IMR-90 (cell line): ENCODE measurements around the gene PIGN. TPM values are rescaled to one million over a fixed set of nuclear protein-coding genes. Genes with fewer than 3 reads are reported as not detected.

Source experiments
- ATAC-seq: fragments of 200-7000 bp; cut with Tn5 transposase; 2 replicates; pipeline ENCODE4 v1.9.1; 2020; ENCODE audit warnings: low read depth, mild to moderate bottlenecking, moderate library complexity
- BruUV-seq: library from RNA; stranded (reverse); fragments of 400-500 nt; replicated peaks from 2 replicates; lab custom pipeline; 2021; lab: Mats Ljungman, UMichigan
- CTCF ChIA-PET: fragments of 300-600 bp; formaldehyde crosslinking; extraction: SDS; loops from one replicate; lab custom pipeline; 2021; ENCODE audit warnings: antibody characterized with exemption; lab: Yijun Ruan, JAX
- POLR2A ChIA-PET: fragments of 300-600 bp; sonication (Branson Sonifier 250); formaldehyde crosslinking; loops from one replicate; lab custom pipeline; 2022; ENCODE audit warnings: antibody characterized with exemption; ENCODE audit not compliant: unreplicated experiment; lab: Charles Lee
- DNase-seq: peaks from one replicate; pipeline ENCODE4 v3.0.0; 2013
- H2AFZ ChIP-seq: replicated peaks from 2 replicates; pipeline ENCODE3; 2013; ENCODE audit warnings: low read length, mild to moderate bottlenecking; ENCODE audit not compliant: poor library complexity
- H2AK5ac ChIP-seq: 2 replicates; pipeline ENCODE4 v1.6.1; 2013; ENCODE audit warnings: low read depth, low read length, inconsistent platforms
- H2AK9ac ChIP-seq: replicated peaks from 2 replicates; pipeline ENCODE3; 2013; ENCODE audit warnings: mild to moderate bottlenecking, low read depth, low read length, moderate library complexity; ENCODE audit not compliant: poor library complexity
- H2BK120ac ChIP-seq: 2 replicates; pipeline ENCODE4 v1.6.1; 2013; ENCODE audit warnings: low read depth, low read length, inconsistent platforms
- H2BK15ac ChIP-seq: 3 replicates; pipeline ENCODE4 v1.6.1; 2013; ENCODE audit warnings: low read depth, low read length, inconsistent platforms
- H2BK20ac ChIP-seq: 2 replicates; pipeline ENCODE4 v1.6.1; 2013; ENCODE audit warnings: low read depth, mild to moderate bottlenecking, inconsistent platforms, low read length, moderate library complexity
- H2BK5ac ChIP-seq: 2 replicates; pipeline ENCODE4 v1.6.1; 2013; ENCODE audit warnings: mild to moderate bottlenecking, low read depth, low read length, inconsistent platforms; ENCODE audit not compliant: poor library complexity, severe bottlenecking
- H3K14ac ChIP-seq: replicated peaks from 2 replicates; pipeline ENCODE4 v1.6.1; 2013; ENCODE audit warnings: low read depth, low read length, inconsistent platforms
- H3K18ac ChIP-seq: 2 replicates; pipeline ENCODE4 v1.6.1; 2013; ENCODE audit warnings: low read depth, low read length, control low read depth
- H3K23ac ChIP-seq: 2 replicates; pipeline ENCODE4 v1.6.1; 2013; ENCODE audit warnings: low read depth, low read length, inconsistent platforms
- H3K27ac ChIP-seq: 2 replicates; pipeline ENCODE4 v1.5.1; 2013; ENCODE audit warnings: mild to moderate bottlenecking, control low read depth, low read length; ENCODE audit not compliant: insufficient read depth
- H3K27me3 ChIP-seq: 2 replicates; pipeline ENCODE4 v1.6.1; 2013; ENCODE audit warnings: low read length; ENCODE audit not compliant: control insufficient read depth, insufficient read depth
- H3K36me3 ChIP-seq: 2 replicates; pipeline ENCODE4 v1.6.1; 2013; ENCODE audit warnings: low read length, mixed read lengths; ENCODE audit not compliant: control insufficient read depth, insufficient read depth
- H3K4ac ChIP-seq: 2 replicates; pipeline ENCODE4 v1.6.1; 2013; ENCODE audit warnings: low read depth, low read length, inconsistent platforms
- H3K4me1 ChIP-seq: 2 replicates; pipeline ENCODE4 v1.6.1; 2013; ENCODE audit warnings: low read length, mixed read lengths; ENCODE audit not compliant: control insufficient read depth, insufficient read depth
- H3K4me2 ChIP-seq: 2 replicates; pipeline ENCODE4 v1.6.1; 2013; ENCODE audit warnings: low read depth, mild to moderate bottlenecking, control low read depth, low read length, moderate library complexity
- H3K4me3 ChIP-seq: 2 replicates; pipeline ENCODE4 v1.5.1; 2013; ENCODE audit warnings: low read depth, mild to moderate bottlenecking, control low read depth, low read length, moderate library complexity; ENCODE audit not compliant: insufficient read depth
- H3K56ac ChIP-seq: 2 replicates; pipeline ENCODE4 v1.6.1; 2013; ENCODE audit warnings: low read length, inconsistent platforms; ENCODE audit not compliant: insufficient read depth; ENCODE audit errors: extremely low read depth
- H3K79me1 ChIP-seq, 2 experiments: 2 replicates each; pipeline ENCODE4 v1.6.1; 2013; ENCODE audit warnings: low read length in 2 of 2, inconsistent platforms in 1 of 2, low read depth in 1 of 2
- H3K9ac ChIP-seq: 2 replicates; pipeline ENCODE4 v1.6.1; 2013; ENCODE audit warnings: low read depth, low read length, control low read depth
- H3K9me1 ChIP-seq: 2 replicates; pipeline ENCODE4 v1.6.1; 2013; ENCODE audit warnings: low read length, inconsistent platforms; ENCODE audit not compliant: insufficient read depth
- H3K9me3 ChIP-seq: 2 replicates; pipeline ENCODE4 v1.6.1; 2013; ENCODE audit warnings: low read length; ENCODE audit not compliant: control insufficient read depth, insufficient read depth
- H4K20me1 ChIP-seq: 2 replicates; pipeline ENCODE4 v1.6.1; 2013; ENCODE audit warnings: low read length, inconsistent platforms; ENCODE audit not compliant: insufficient read depth
- H4K5ac ChIP-seq: 2 replicates; pipeline ENCODE4 v1.6.1; 2013; ENCODE audit warnings: mild to moderate bottlenecking, low read depth, low read length, control low read depth
- H4K8ac ChIP-seq, 2 experiments: 2 replicates each; pipeline ENCODE4 v1.6.1; 2013; ENCODE audit warnings: low read depth in 2 of 2, low read length in 2 of 2, control low read depth in 1 of 2, inconsistent platforms in 1 of 2
- H4K91ac ChIP-seq: 2 replicates; pipeline ENCODE4 v1.6.1; 2013; ENCODE audit warnings: low read depth, low read length, inconsistent platforms; ENCODE audit not compliant: insufficient read depth
- CEBPB ChIP-seq: IDR thresholded peaks from 2 replicates; pipeline ENCODE4 v1.6.1; 2012; ENCODE audit warnings: low read depth, low read length, improper control_type of control experiment
- MAFK ChIP-seq: IDR thresholded peaks from 2 replicates; pipeline ENCODE4 v1.6.1; 2012; ENCODE audit warnings: low read depth, low read length, improper control_type of control experiment
- WGBS, 2 experiments: methylation state at CpG; one replicate each; pipeline versions ENCODE4 v1.1.5 to v1.1.7; 2013; ENCODE audit warnings: missing lambda C conversion rate in 2 of 2; ENCODE audit not compliant: insufficient read length in 1 of 2; ENCODE audit errors: extremely low coverage in 2 of 2; 5-methylcytosine and 5-hydroxymethylcytosine counted together
- dilution Hi-C: fragments of 300-500 bp; cut with HindIII; formaldehyde crosslinking; loops from one replicate; pipeline ENCODE4 v1.14.3; 2018; ENCODE audit warnings: low sequenced_read_pairs; ENCODE audit not compliant: unreplicated experiment
- in situ Hi-C: fragments of 300-500 bp; cut with MboI; formaldehyde crosslinking; loops from 3 replicates; pipeline ENCODE4 v1.14.3; 2019; ENCODE audit warnings: low sequenced_read_pairs, inconsistent platforms, mixed read lengths
- intact Hi-C: fragments of 100-400 bp; cut with micrococcal nuclease; formaldehyde crosslinking; loops from 2 replicates; pipeline ENCODE4 v1.10.0; 2022
- polyA plus RNA-seq, 3 experiments: library from polyadenylated mRNA; depleted of rRNA; stranded (reverse); fragments of >200 nt; gene quantifications; 2 replicates each; pipeline ENCODE4 v1.2.3, GENCODE V29; 2012; ENCODE audit warnings: low replicate concordance in 1 of 3
- total RNA-seq: library from RNA; depleted of rRNA; stranded (reverse); fragments of >200 nt; gene quantifications from 2 replicates; pipeline ENCODE4 v1.2.3, GENCODE V29; 2012
- TF ChIP-seq, protein P1 (sequence below): conservative IDR thresholded peaks from 2 replicates; pipeline ENCODE4 v1.5.1; 2012; ENCODE audit warnings: mild to moderate bottlenecking, low read depth, low read length, improper control_type of control experiment

Gene PIGN
- total and polyA plus RNA-seq, 2 of the 4 experiments (the other 2 are of a cell fraction) = 9.0 to 17.9 TPM

DNA sequence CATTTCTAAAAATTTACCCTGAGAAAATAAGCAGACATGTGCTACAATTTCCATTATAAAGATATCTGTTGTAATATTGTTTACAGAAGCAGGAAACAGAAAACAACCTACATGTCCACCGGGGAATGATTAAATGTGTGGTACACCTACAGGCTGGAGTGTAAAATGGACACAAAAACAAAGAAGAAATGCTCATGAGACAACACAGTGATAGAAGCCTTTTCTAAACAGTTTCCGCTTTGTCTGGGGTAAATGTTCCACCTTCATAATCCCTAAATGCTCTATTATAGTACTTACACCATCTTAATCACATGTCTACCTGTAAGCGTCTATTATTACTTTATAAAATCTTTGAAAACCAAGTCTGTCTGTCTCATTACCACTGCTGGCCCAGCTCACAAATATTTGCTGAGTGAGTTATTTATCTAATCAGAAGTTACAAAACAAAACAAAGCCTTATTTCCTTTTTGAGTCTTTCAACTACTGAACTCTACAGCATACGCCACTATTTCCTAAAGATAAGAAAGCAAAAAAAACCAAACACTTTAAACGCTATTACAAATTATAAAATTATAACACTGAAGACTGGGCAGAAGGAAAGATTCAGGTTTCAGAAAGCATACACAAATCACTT is 95.3 kb downstream of the PIGN start:
- Histone ChIP-seq H2AFZ (no peak overlapping the region), H4K5ac (no peak overlapping the region), H2AK9ac (no peak overlapping the region), H2BK5ac (no peak overlapping the region), H3K23ac (no peak overlapping the region), H2BK20ac (no peak overlapping the region), H2BK15ac (no peak overlapping the region), H3K27me3 (no peaks in the 10 kb centered on the region), H3K4me2 (no peak overlapping the region), H3K79me1 (no peaks in the 10 kb centered on the region), H4K91ac (no peak overlapping the region), H3K36me3 (no peaks in the 10 kb centered on the region), H3K4ac (no peak overlapping the region), H3K18ac (no peak overlapping the region), H3K9me3 (no peaks in the 10 kb centered on the region), H2BK120ac (no peak overlapping the region), H3K4me1 (no peaks in the 10 kb centered on the region), H3K9ac (no peak overlapping the region), H3K9me1 (no peaks in the 10 kb centered on the region), H3K56ac (no peak overlapping the region), H4K20me1 (no peaks in the 10 kb centered on the region), H2AK5ac (no peak overlapping the region), H3K14ac (no peak overlapping the region), H3K4me3 (no peak overlapping the region), H3K27ac (no peak overlapping the region), H4K8ac (no peak overlapping the region)
- no peak for TF ChIP-seq CEBPB
- 0 out of 2 replicates have a peak, but pooled peaks have one; percentile 8 for TF ChIP-seq MAFK
- TF ChIP-seq, protein P1, sequence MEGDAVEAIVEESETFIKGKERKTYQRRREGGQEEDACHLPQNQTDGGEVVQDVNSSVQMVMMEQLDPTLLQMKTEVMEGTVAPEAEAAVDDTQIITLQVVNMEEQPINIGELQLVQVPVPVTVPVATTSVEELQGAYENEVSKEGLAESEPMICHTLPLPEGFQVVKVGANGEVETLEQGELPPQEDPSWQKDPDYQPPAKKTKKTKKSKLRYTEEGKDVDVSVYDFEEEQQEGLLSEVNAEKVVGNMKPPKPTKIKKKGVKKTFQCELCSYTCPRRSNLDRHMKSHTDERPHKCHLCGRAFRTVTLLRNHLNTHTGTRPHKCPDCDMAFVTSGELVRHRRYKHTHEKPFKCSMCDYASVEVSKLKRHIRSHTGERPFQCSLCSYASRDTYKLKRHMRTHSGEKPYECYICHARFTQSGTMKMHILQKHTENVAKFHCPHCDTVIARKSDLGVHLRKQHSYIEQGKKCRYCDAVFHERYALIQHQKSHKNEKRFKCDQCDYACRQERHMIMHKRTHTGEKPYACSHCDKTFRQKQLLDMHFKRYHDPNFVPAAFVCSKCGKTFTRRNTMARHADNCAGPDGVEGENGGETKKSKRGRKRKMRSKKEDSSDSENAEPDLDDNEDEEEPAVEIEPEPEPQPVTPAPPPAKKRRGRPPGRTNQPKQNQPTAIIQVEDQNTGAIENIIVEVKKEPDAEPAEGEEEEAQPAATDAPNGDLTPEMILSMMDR = no peak
- WGBS, 2 experiments = no CpG with 5 or more reads among the region's 5 CpGs
- ATAC-seq = no peak
- no TSS peak for BruUV-seq
- DNase-seq = no peak
- ChIA-PET POLR2A (no interaction called here), CTCF (no interaction called here)
- in situ Hi-C loops = no loop called here
- intact Hi-C loops = no loop called here
- dilution Hi-C loops = no loop called here
